ENCODE measurements around the gene PLXND1.

PLXND1 gene

DNA sequence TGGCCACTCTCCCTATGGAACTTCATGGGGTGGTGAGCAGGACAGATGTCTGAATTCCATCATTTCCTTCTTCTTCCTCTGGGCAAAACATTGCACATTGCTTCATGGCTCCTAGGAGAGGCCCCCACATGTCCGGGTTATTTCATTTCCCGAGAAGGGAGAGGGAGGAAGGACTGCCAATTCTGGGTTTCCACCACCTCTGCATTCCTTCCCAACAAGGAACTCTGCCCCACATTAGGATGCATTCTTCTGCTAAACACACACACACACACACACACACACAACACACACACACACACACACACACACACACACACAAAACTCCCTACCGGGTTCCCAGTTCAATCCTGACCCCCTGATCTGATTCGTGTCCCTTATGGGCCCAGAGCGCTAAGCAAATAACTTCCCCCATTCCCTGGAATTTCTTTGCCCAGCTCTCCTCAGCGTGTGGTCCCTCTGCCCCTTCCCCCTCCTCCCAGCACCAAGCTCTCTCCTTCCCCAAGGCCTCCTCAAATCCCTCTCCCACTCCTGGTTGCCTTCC, 76.2 kb downstream of the PLXND1 start:
- H3K36me3 ChIP-seq (ENCODE audit: control insufficient read depth, insufficient read depth, low read length) = no peaks in the 10 kb centered on the region
- WGBS, 2 experiments = 9 to 20% methylated on average over 6 of the region's 6 CpGs
- H3K9me3 ChIP-seq (ENCODE audit: control insufficient read depth, low read length) = no peaks in the 10 kb centered on the region
- H3K27me3 ChIP-seq (ENCODE audit: control insufficient read depth, insufficient read depth, low read length, poor library complexity, severe bottlenecking) = no peaks in the 10 kb centered on the region
- H3K4me3 ChIP-seq (ENCODE audit: insufficient read depth, low read depth, low read length) = no peak overlapping the region
- H3K27ac ChIP-seq (ENCODE audit: insufficient read depth, low read depth, low read length, poor library complexity, severe bottlenecking) = no peak overlapping the region
- peaks cover 29% of the 10 kb centered on the region for H3K4me1 ChIP-seq (ENCODE audit: control insufficient read depth, insufficient read depth, low read length)

GRCh38 chr3:129529436-129530210, 76.9 kb downstream of the PLXND1 start:
- peaks cover 29% of the 10 kb centered on the region for H3K4me1 ChIP-seq (ENCODE audit: control insufficient read depth, insufficient read depth, low read length)
- no peaks in the 10 kb centered on the region for H3K9me3 ChIP-seq (ENCODE audit: control insufficient read depth, low read length)
- WGBS, 2 experiments = 88 to 90% methylated on average over 12 of the region's 12 CpGs
- H3K27me3 ChIP-seq (ENCODE audit: control insufficient read depth, insufficient read depth, low read length, poor library complexity, severe bottlenecking) = no peaks in the 10 kb centered on the region
- H3K27ac ChIP-seq (ENCODE audit: insufficient read depth, low read depth, low read length, poor library complexity, severe bottlenecking) = no peak overlapping the region
- no peak overlapping the region for H3K4me3 ChIP-seq (ENCODE audit: insufficient read depth, low read depth, low read length)
- H3K36me3 ChIP-seq (ENCODE audit: control insufficient read depth, insufficient read depth, low read length) = no peaks in the 10 kb centered on the region

DNA sequence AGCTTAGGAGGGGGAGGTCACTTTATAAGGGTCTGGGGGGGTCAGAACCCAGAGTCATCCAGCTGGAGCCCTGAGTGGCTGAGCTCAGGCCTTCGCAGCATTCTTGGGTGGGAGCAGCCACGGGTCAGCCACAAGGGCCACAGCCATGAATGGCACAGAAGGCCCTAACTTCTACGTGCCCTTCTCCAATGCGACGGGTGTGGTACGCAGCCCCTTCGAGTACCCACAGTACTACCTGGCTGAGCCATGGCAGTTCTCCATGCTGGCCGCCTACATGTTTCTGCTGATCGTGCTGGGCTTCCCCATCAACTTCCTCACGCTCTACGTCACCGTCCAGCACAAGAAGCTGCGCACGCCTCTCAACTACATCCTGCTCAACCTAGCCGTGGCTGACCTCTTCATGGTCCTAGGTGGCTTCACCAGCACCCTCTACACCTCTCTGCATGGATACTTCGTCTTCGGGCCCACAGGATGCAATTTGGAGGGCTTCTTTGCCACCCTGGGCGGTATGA, 77.8 kb downstream of the PLXND1 start, which contains the start of gene RHO:
RHO (plus strand) TSS at position 51 of the 512 bp plus-strand sequence; CDS start at position 146, 95 bp downstream.
- Histone ChIP-seq H3K4me3 (ENCODE audit: insufficient read depth, low read depth, low read length) (no peak within 1 kb of the TSS), H3K27ac (ENCODE audit: insufficient read depth, low read depth, low read length, poor library complexity, severe bottlenecking) (no peak within 1 kb of the TSS), H3K9me3 (ENCODE audit: control insufficient read depth, low read length) (no peaks in the 10 kb centered on the region), H3K4me1 (ENCODE audit: control insufficient read depth, insufficient read depth, low read length) (peaks cover 29% of the 10 kb centered on the region), H3K36me3 (ENCODE audit: control insufficient read depth, insufficient read depth, low read length) (no peaks in the 10 kb centered on the region), H3K27me3 (ENCODE audit: control insufficient read depth, insufficient read depth, low read length, poor library complexity, severe bottlenecking) (no peaks in the 10 kb centered on the region)
- 95 to 96% methylated on average over 18 of the region's 18 CpGs for WGBS, 2 experiments

- Histone ChIP-seq H3K27me3 (ENCODE audit: control insufficient read depth, insufficient read depth, low read length, poor library complexity, severe bottlenecking) (no peaks in the 10 kb centered on the region), H3K4me3 (ENCODE audit: insufficient read depth, low read depth, low read length) (no peak overlapping the region), H3K27ac (ENCODE audit: insufficient read depth, low read depth, low read length, poor library complexity, severe bottlenecking) (no peak overlapping the region), H3K9me3 (ENCODE audit: control insufficient read depth, low read length) (no peaks in the 10 kb centered on the region), H3K4me1 (ENCODE audit: control insufficient read depth, insufficient read depth, low read length) (peaks cover 29% of the 10 kb centered on the region), H3K36me3 (ENCODE audit: control insufficient read depth, insufficient read depth, low read length) (no peaks in the 10 kb centered on the region)
- 92 to 93% methylated on average over 11 of the region's 11 CpGs for WGBS, 2 experiments
Observed at GRCh38 chr3:129527262-129527661, 79.2 kb downstream of the PLXND1 start.

DNA sequence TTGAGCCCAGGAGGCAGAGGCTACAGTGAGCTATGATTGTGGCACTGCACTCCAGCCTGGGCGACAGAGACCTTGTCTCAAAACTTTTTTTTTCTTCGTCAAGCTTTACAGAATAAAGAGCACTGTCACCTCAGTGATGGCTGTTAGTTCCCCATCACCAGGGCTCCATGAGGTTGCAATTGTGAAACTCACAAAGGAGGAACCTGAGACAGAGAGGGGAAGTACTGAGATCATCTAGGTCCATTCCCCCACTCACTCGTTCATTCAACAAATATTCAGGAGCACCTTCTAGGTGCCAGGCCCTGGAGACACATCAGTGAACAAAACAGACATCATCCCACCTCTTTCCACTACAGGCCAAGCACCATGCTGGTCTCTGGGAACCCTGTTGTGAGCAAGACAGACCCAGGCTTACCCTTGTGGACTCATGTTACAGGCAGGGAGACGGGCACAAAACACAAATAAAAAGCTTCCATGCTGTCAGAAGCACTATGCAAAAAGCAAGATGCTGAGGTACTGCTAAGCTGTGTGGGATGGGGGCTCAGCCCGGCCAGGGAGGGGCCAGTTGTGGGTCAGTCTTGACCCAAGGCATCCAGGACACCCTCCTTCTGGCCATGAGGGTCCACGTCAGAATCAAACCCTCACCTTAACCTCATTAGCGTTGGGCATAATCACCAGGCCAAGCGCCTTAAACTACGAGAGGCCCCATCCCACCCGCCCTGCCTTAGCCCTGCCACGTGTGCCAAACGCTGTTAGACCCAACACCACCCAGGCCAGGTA, 80.2 kb downstream of the PLXND1 start:
- Histone ChIP-seq H3K36me3 (ENCODE audit: control insufficient read depth, insufficient read depth, low read length) (no peaks in the 10 kb centered on the region), H3K27me3 (ENCODE audit: control insufficient read depth, insufficient read depth, low read length, poor library complexity, severe bottlenecking) (no peaks in the 10 kb centered on the region), H3K4me1 (ENCODE audit: control insufficient read depth, insufficient read depth, low read length) (peaks cover 38% of the 10 kb centered on the region), H3K9me3 (ENCODE audit: control insufficient read depth, low read length) (no peaks in the 10 kb centered on the region), H3K4me3 (ENCODE audit: insufficient read depth, low read depth, low read length) (no peak overlapping the region), H3K27ac (ENCODE audit: insufficient read depth, low read depth, low read length, poor library complexity, severe bottlenecking) (no peak overlapping the region)
- 75 to 76% methylated on average over 12 of the region's 12 CpGs for WGBS, 2 experiments

GRCh38 chr3:129525341-129525968, 81.0 kb downstream of the PLXND1 start:
- no peaks in the 10 kb centered on the region for H3K27me3 ChIP-seq (ENCODE audit: control insufficient read depth, insufficient read depth, low read length, poor library complexity, severe bottlenecking)
- no peak overlapping the region for H3K27ac ChIP-seq (ENCODE audit: insufficient read depth, low read depth, low read length, poor library complexity, severe bottlenecking)
- no peak overlapping the region for H3K4me3 ChIP-seq (ENCODE audit: insufficient read depth, low read depth, low read length)
- H3K36me3 ChIP-seq (ENCODE audit: control insufficient read depth, insufficient read depth, low read length) = no peaks in the 10 kb centered on the region
- H3K4me1 ChIP-seq (ENCODE audit: control insufficient read depth, insufficient read depth, low read length) = peaks cover 38% of the 10 kb centered on the region
- WGBS, 2 experiments = 92 to 93% methylated on average over 8 of the region's 8 CpGs
- H3K9me3 ChIP-seq (ENCODE audit: control insufficient read depth, low read length) = no peaks in the 10 kb centered on the region

- Histone ChIP-seq H3K27me3 (ENCODE audit: control insufficient read depth, insufficient read depth, low read length, poor library complexity, severe bottlenecking) (no peaks in the 10 kb centered on the region), H3K4me1 (ENCODE audit: control insufficient read depth, insufficient read depth, low read length) (peaks cover 27% of the 10 kb centered on the region), H3K36me3 (ENCODE audit: control insufficient read depth, insufficient read depth, low read length) (no peaks in the 10 kb centered on the region), H3K27ac (ENCODE audit: insufficient read depth, low read depth, low read length, poor library complexity, severe bottlenecking) (no peak overlapping the region), H3K4me3 (ENCODE audit: insufficient read depth, low read depth, low read length) (no peak overlapping the region), H3K9me3 (ENCODE audit: control insufficient read depth, low read length) (no peaks in the 10 kb centered on the region)
- WGBS, 2 experiments = 90 to 94% methylated on average over 4 of the region's 4 CpGs
Observed at GRCh38 chr3:129524081-129524480, 82.4 kb downstream of the PLXND1 start.

- H3K4me1 ChIP-seq (ENCODE audit: control insufficient read depth, insufficient read depth, low read length) = peaks cover 27% of the 10 kb centered on the region
- H3K36me3 ChIP-seq (ENCODE audit: control insufficient read depth, insufficient read depth, low read length) = peaks cover 3% of the 10 kb centered on the region
- WGBS, 2 experiments = 93 to 95% methylated on average over 5 of the region's 5 CpGs
- H3K4me3 ChIP-seq (ENCODE audit: insufficient read depth, low read depth, low read length) = no peak overlapping the region
- H3K27me3 ChIP-seq (ENCODE audit: control insufficient read depth, insufficient read depth, low read length, poor library complexity, severe bottlenecking) = no peaks in the 10 kb centered on the region
- H3K27ac ChIP-seq (ENCODE audit: insufficient read depth, low read depth, low read length, poor library complexity, severe bottlenecking) = no peak overlapping the region
- no peaks in the 10 kb centered on the region for H3K9me3 ChIP-seq (ENCODE audit: control insufficient read depth, low read length)
Observed at GRCh38 chr3:129522953-129523352, 83.5 kb downstream of the PLXND1 start.

DNA sequence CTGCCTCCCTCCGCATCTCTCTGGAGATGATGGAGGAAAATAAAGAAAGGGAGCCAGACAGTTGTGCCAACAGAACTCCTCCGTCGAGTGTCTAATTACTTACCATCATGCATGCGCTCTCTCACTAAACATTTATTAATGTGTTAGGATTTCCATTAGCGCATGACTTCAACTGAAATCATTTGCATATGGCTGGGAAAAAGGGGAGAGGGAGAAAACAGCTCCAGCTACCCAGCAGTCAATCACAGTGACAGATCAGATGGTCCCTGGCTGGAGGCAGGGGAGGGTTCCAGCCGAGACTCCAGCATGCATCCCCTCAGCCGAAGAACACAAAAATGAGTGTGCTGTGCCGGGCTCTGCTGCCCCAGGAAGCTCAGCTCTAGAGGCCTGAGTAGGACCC, 84.9 kb downstream of the PLXND1 start:
- peaks cover 6% of the 10 kb centered on the region for H3K36me3 ChIP-seq (ENCODE audit: control insufficient read depth, insufficient read depth, low read length)

More for the DNA sequence above, 84.9 kb downstream of the PLXND1 start:
- H3K9me3 ChIP-seq (ENCODE audit: control insufficient read depth, low read length) = no peaks in the 10 kb centered on the region
- H3K27ac ChIP-seq (ENCODE audit: insufficient read depth, low read depth, low read length, poor library complexity, severe bottlenecking) = no peak overlapping the region
- H3K27me3 ChIP-seq (ENCODE audit: control insufficient read depth, insufficient read depth, low read length, poor library complexity, severe bottlenecking) = no peaks in the 10 kb centered on the region
- no peak overlapping the region for H3K4me3 ChIP-seq (ENCODE audit: insufficient read depth, low read depth, low read length)
- WGBS, 2 experiments = 50 to 68% methylated on average over 5 to 8 of the region's 8 CpGs
- peaks cover 22% of the 10 kb centered on the region for H3K4me1 ChIP-seq (ENCODE audit: control insufficient read depth, insufficient read depth, low read length)
